Stimulated activated CD8-positive, alpha-beta memory T cell treated with anti-CD3 and anti-CD28 coated beads, Interleukin-4, amount 100 ng/mL, for 1 hour (primary cell): ENCODE measurements around the gene FOXA2.

Source experiments
- DNase-seq, 2 donors: peaks; one replicate each; pipeline ENCODE4 v3.0.0-alpha.2; 2020; ENCODE audit warnings: low read depth in 2 of 2, low spot score in 1 of 2

FOXA2 gene

DNA sequence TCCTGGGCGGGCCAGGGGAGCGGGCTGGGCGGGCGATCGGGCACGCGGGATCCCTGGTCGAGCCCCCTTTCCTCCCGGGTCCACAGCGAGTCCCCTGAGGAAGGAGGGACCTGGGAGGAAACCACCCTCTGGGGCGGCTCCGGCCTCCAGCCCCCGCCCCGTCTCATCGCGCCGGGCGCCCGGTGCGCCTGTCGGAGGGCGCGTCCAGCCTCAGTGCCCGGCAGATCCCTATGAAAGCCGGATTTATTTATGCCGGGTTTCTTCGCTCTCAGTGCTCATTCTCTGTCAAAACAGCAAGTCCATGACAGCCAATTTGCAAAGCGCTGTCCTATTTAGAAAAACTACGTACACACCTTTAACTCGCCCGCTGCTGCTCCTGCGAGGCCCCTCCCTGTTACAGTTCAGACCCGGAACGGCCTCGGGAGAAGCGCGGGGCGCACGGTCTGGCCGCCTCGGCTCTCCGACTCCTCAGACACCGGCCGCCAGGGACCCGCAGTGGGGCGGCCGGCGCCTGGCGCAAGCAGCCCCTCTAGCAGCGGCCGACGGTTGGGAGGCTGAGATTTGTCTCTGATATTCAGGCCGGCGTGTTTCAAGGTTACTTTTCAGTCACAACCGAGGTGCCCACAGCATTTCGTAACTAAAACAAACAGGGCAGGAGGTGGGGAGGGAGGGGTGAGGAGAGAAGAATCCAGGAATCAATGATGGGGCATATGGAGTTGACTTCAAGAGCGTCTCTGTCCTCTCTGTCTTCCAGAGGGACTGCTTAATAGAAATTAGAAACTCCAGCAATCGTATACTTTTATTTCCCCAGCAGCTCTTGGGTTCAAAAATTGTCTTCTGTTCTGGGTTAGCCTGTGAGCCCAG, 782 bp upstream of the FOXA2 start:
- DNase-seq: no peak

DNA sequence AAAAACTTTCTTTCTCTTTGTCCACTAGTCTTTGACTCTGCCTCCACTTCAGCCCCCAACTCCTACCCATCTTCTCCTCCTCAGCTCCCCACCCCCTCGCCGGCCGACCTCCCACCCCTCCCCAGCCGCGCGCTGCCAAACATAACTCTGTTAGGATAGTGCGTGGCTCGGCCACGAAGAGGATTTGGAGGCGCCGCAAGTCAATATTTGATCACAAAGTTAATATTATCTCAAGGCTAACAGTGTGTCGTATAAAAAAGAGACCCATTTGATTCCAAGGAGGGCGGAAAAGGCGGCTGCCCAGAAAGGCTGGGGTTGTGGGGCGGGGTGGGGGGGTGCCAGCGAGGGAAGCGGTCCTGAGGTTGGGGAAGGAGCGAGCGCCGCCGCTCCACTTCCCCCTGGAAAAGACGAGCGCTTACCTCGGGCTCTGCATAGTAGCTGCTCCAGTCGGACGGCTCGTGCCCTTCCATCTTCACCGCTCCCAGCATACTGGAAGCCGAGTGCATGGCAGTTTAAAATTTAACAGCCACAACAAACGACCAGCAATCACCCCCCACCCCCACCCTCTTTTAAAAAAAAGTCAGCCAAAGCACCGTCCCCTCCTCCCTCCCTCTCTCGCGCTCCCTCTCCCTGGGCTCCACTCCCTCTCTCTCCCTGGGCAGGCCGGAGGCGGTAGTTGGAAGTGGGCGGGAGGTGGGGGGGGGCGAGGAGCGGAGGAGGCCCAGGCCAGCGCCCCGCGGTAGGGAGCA, 425 bp downstream of the FOXA2 start:
- DNase-seq: no peak

DNA sequence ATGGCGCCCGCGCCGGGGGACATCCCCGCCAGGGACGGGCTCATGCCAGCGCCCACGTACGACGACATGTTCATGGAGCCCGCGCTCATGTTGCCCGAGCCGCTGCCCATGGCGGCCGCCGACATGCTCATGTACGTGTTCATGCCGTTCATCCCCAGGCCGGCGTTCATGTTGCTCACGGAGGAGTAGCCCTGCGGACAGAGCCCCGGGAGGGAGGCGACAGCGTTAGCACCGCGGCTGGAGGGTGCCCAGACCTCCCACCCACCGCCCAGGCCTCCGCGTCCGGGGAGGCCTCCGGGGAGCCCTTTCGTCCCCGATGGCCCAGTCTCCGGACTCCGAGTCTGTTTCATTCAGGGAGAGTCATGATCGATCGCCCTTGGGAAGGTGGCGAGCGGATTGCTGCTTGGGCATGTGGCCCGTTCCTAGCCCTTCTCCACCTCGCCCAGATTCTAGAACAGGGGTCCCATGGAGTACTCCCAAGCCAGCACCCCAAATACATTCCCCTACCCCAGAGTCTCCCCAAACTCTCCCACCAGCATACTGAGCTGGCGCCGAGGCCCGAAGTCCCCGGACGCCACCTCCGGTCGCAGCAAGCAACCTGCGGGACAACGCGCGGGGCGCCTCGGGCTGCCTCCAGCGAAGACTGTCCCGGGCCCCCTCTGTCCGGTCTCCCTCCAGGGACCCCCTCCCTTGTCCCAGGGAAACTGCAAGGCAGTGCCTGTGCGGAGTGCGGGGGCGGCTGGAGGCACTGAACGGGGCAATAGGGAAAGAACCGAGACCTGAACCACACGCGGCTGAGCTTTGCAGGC, 1.2 kb downstream of the FOXA2 start:
- DNase-seq: no peak

DNA sequence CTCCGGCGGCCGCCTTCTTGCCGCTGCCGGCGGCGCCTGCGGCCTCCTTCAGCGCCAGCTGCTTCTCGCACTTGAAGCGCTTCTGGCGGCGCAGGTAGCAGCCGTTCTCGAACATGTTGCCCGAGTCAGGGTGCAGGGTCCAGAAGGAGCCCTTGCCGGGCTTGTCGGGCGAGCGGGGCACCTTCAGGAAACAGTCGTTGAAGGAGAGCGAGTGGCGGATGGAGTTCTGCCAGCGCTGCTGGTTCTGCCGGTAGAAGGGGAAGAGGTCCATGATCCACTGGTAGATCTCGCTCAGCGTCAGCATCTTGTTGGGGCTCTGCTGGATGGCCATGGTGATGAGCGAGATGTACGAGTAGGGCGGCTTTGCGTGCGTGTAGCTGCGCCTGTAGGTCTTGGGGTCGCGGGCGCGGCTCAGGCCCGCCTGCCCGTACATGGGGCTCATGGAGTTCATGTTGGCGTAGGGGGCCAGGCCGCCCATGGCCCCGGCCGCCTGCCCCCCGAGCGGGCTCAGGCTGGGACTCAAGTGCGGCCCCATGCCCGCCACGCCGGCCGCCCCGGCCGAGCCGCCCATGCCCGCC, 1.9 kb downstream of the FOXA2 start:
- no peak for DNase-seq

DNA sequence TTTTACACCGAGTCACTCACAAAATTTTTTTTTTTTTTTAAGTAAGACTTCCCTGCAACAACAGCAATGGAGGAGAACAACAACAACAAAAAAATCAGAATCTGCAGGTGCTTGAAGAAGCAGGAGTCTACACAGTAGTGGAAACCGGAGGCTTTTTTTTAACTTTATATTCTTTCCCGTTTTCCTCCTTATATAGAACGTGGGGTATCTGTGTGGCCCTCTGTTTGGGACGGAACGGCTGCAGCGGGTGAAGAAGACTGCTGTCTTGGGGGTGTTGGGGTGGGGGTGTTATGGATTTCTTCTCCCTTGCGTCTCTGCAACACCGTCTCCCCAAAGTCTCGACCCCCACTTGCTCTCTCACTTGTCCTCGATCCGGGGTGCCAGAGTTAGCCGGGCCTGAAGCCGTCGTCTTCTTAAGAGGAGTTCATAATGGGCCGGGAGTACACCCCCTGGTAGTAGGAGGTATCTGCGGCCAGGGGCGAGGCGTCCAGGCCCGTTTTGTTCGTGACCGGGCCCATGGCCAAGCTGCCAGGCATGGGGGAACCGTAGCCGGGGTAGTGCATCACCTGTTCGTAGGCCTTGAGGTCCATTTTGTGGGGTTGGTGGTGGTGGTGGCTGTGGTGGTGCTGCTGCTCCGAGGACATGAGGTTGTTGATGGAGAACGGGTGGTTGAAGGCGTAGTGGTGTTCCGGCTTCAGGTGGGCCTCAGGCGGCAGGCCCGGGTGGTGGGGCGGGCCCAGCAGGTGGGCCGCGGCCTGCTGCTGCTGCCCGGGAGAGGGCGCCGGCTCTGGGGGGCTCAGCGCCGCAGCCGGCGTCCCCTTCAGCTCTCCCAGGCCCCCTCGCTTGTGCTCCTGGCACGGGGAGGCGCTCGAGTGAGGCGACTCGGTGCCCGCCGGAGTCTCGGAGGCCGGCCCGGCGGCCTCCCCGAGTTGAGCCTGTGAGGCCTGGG, 2.7 kb downstream of the FOXA2 start:
- DNase-seq: no peak

DNA sequence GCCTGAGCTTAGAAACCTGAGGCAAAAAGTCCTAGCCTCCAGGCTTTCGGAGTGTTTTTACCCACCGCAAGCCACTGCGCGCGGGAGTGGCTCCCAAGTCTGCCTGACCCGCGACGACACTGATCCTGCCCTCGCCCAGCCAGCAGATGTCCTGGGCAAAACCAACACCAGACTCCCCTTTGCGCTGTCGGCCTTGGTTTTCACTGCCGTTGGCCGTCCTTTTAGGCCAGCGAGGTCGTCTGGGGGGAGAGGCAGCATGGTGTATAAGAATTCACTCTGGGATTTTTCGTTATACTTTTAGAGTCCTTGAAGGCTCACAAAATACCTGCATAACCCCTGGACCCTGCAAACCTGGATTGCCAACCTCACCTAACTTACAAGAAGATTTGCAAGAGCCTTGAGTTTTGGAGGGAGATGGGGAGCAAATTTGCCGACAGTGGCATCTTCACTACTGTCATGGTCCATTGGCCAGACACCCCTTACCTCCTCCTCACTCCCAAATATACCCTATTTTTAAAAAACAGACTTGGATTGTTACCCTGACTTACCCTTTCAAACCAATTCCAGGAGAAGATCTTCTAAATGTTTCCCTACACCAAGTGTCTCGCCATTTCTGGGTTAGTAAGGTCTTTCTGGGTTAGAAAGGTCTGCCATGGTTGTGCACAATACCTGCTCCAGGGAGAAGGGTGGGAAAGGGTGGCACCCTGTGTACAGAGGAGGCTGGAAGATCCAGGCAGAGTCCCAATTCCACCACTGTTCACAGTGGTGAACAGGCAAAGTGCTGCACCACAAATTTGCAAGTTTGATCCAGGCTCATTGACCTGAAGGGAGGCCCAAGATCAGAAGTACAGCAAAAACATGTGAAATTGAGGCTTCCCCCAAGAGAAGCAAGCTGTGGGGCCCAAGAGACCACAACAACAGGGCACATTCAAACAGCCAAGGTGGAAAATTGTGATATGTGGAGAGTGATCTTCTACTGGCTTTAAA, 4.4 kb downstream of the FOXA2 start:
- no peak for DNase-seq

DNA sequence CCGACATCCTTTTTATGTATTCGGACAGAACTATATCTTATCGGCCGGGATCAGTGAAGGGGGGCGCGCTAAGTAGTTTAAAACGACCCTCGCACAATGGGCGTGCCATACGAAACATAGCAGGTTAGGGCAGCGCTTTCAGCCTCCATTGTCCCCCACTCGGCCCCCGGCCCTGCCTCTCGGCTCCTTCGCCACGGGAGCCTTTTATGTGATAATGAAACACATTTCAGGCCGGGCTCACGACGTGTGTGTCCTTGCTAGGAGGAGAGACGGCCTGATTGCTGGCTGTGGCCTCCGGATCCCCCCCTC, 5.3 kb downstream of the FOXA2 start:
- DNase-seq: no peak

DNA sequence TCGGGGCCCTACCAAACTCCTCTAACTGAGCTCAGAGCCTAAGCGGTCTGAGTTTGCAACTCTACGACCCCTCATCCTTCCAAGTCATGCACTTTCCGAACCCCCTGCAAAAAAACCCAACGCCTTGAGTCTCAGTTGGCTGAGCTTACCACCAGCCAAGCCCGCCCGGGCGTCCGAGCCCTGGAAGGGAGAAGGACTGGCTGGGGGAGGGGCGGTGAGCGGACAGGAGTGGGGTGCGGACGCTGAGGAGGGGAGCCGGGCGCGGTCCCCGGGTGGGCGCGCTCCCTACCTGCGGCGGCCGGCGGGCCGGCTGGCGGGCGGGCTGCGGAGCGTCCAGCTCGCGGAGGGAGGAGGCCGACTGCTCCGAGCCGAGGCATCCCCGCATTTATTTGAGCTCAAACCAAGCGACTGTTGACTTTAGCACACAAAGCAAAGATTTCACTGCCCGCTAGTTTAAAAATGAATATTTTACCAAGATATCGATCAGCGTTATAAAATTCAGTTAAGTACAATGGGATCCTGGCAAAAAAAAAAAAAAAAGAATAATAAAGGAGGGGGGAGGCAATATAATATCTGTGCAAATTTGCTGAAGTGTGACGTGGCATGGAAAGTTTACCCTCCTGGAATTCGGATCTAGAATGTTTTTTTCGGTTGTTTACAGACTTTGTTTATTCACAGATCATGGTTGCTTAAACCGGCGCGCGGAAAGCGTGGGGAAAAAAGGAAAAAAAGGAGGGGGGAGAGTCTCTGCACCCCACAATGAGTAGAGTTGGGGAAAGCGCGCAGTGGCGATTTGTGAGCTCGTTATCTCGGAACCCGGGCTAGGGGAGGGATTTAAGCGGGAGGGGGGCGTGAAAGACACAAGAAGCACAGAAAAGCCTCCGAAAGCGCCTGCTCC, 5.9 kb downstream of the FOXA2 start:
- DNase-seq: no peak

DNA sequence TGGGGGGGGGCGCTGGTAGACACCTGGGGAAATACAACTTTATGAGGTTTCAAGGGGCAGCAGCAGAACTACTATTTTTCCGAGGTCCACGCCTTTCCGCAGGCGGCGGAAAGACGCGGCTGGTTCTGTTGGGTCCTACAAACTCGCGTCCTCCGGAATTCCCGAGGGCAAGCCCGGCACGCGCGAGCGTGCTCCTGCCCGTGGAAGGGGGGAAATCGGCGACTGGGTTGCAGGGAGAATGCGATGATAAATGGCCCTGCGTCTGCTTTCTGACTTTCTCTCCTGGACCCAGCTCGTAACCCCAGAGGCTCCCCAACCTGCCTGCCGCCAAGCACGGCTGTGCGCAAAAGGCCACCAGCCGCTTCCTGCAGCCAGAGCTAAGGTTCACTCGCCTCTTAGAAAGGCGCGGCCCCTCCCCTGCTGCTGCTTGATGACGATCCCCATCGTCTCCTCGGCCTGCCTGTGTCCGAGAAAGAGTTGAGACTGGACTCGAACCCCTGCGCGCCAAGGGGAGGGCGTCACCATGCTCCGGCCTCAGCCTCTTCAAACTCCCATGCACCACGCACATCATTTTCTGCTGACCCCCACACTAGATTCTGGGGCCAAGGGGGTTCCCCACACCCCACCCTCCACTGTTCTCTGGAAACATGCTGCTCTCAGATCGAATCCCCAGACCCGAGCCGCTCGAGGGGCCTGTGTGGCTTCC, 6.7 kb downstream of the FOXA2 start:
- no peak for DNase-seq

DNA sequence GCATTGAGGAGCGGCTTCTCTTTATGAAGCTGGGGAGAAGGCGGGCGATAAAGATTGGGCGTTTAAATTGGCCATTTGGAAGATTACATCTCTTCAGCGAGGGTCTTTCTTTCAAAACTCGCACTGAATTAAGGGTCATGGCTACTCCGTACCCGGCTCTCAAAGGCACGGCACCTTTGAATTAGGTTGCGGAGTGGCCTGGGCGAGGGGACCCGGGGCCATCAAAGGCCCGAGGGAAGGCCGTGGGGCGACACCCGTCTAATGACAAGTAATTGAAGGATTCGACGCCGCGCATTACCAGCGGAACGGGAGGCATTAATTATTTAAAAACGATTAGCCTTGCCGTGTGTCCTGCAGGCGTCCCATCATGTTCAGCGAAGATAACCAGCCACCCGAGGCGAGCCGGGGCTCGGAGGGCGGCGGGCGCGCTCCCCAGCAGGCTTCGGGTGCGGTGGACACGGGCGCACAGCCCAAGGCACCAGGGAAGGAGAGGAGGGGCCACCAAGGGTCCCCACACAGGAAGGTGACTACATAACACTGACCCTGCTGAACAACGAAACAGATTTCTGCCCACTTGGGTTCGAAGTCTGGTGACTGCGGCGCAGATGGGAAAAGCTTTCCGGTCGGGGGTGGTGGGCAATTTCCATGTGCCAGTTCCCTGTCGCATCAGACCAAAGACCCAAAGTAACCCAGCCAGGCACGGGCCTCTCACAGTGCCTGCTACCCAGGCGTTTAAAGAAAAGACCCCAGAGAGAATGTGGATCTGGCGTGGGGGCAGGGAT, 7.4 kb downstream of the FOXA2 start:
- no peak for DNase-seq

DNA sequence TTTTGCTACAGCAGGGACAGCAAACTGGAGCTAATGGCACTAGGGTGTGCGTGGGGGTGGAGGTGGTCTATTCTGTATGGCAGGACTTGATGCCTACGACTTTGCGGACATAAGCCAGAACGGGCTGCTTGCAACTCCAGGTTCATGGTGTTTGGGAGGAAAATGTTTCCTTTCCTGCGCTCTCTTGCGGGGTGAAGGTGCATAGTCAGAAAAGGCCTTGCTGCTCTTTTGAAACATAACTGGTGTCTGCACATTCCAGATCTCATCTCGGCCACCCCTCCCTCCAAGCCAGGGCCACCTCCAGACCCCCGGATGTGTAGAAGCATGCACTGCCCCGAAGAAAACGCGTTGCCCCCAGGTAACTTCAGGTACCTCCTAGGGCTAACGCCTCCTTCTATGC, 8.1 kb downstream of the FOXA2 start:
- DNase-seq: no peak

DNA sequence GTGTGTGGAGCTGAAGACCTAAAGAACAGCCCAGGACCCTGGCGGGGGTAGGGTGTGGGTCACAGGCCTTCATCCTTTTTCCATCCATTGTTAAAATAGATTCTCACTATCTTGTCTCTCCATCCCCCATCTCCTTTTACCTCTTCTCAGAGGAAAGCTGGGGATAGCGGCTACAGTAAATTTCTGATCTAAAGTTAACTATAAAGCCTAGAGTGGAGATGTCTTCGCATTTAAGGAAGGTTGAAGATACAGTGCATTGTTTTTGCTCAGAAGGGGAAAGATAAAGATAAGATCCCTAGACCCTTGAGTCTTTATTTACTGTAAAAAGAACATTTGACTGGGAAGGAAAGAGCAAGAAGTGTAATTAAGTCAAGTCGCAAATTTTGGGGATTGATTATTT, 8.6 kb downstream of the FOXA2 start:
- DNase-seq: no peak

DNA sequence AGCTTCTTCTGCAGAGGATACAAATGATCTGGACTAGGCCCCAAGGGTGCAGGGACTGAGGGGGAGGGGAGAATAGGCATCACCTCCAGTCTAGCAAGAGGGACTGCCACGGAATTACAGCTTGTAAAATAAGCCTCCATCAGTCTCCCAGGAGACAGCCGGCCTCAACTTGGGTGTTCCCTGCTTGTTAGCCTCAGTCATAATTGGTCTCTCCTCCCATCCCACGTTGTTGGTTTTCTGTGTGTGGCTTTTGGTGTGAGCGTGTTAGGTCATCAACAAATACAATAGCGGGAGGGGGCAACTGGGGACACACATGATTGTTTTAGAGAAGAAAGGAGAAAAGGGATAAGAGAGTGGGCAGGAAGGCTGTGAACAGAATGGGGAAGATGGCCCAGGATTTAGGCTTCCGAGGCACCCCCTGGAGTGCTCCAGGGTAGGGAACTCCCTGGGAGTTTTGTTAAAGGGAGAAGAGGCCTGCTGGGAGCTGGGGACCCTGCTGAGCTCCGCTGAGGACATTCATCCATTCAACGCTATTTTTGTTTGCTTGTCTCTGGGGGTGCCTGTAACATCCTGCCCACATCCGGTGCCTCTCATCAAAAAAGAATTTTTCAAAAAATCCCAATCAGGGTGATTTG, 9.2 kb downstream of the FOXA2 start:
- no peak for DNase-seq

DNA sequence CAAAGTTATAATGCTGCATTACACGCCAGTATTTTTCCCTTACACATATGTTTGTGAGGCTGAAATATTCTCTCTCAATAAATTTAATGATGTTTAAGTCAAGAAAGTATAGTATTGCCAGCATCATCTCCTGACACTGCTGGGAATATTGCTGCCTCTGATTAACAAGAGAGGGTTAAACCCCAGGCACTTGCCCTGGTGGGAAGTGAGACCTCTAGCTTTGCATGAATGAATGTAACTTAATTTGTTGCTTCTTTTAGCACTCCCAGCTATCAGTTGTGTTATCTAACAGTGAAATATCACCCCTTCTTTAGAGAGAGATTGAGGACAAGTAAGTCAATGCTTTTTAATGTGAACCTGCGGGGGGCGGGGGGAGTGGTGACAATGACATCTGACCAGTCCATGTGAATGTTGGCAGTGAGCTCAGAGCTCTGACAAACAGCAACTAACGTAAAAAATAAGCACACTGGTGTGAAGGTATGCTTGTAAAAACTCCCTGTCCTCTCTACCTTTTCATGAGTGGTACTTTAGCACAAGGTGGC, 9.8 kb downstream of the FOXA2 start:
- DNase-seq: no peak

DNA sequence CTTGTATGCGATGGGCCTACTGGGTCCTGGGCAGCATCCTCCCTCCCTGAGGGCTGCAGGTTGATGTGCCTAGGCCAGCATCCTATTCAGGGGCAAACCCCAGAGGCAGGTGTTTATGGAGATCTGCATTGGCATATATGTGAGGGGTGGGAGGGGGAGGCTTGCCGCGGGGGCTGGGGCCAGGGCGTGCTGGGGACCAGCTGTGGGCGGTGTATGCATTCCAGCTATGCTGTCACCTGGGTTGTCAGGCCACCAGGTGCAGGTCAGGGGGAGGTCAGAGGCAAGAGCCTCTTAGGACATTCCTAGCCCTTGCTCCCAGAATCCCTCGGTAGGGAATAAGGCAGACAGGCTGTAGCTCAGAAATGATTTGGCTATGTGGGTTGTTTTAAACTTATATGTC, 11.9 kb downstream of the FOXA2 start:
- no peak for DNase-seq

DNA sequence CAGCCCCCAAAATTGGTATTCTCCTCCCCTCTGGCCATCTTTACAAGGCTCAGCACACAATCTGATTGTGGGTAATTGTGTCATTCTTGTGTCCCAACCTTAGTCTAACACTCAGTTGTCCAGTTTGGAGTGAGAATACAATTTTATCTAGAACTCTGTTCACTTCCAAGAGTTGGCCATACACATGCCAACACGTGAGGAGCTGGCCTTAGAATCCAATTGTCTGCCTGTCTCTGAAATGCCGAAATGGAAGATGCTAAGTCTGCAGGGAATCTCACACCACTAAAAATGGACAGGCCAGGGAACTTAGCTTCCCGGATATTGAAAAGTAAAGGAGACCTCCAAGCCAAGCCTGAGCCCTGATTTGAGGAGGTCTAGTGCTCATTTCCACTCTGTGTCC, 12.3 kb downstream of the FOXA2 start:
- no peak for DNase-seq
